NCI-H128 (cell line): Measurements from ENCODE around the gene DPEP1.
"Not testable (repeated sequence)": the region's sequence is repeated elsewhere in the genome, so short reads cannot be mapped to it uniquely, and the experiment has no call there.

ENCODE experiments used
- DNase-seq: peaks from one replicate; lab custom pipeline; 2025; ENCODE audit not compliant: unreplicated experiment; lab: John Stamatoyannopoulos, UW

The DPEP1 gene

DNA sequence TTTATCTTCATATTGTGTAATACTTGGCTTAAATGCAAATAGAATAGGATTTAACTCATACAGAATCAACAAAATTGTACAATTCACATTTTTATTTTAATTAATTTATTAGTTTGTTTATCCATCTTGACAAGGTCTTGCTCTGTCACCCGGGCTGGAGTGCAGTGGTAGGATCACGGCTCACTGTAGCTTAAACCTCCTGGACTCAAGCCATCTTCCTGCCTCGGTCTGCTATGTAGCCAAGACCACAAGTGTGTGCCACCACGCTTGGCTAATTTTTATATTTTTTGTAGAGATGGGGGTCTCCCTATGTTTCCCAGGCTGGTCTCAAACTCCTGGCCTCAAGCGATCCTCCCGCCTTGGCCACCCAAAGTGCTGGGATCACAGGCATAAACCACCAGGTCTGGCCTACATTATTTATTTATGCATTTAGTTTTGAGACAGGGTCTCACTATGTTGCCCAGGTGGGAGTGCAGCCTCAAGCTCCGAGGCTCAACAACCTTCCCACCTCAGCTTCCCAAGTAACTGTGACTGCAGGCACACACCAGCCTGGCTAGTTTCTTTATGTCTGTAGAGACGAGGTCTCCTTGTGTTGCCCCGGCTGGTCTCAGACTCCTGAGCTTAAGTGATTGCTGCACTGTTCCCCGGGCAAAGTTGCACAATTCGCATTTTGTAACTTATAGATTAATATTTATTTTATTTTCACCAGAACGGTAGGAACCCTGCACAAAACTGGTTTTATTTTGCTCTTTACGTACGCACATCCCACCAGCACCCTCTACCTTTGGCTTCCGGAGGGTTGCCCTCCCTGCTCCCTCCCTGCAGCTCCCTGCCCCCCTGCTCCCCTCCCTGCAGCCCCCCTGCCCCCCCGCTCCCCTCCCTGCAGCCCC lies 4.9 kb downstream of the DPEP1 start:
- DNase-seq = no peak

- DNase-seq = no peak
These were observed 6.4 kb downstream of the DPEP1 start for GRCh38 chr16:89619840-89620239.

- no peak for DNase-seq
These were observed 7.0 kb downstream of the DPEP1 start for GRCh38 chr16:89620406-89620841.

- no peak for DNase-seq
These were observed 7.8 kb downstream of the DPEP1 start for GRCh38 chr16:89621136-89621697.

DNA sequence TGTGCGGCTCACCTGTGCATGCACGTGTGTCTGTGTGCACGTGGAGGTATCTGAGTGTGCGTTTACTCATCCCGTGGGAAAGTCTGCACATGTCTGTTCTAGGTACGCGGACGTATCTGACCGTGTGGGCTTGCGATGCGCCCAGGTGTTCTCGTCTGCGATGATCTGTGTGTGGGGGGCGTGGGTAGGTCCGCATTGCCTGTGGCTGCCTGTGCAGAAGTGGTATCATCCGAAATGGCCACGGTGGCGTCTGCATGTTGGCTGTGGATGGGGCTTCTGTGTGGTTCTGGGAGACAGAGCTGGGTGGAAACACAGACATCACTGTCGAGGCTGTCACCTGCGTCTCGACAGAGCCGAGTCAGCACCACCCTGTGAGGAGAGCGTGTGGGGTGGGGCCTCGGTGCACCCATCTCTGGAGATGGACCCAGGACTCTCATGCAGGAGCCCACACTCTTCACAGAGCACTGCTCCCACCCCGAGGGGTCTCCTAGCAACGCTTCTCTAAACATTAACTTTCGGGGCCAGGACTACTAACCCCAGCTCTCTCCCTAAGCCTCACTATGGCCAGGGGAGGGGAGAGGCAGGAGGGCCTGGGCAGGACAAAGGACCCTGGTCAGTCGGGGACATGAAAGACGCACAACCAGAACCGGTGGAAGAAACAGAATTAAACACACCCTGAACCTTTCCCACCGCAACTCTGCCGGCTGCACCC lies 8.4 kb downstream of the DPEP1 start:
- DNase-seq = no peak

DNA sequence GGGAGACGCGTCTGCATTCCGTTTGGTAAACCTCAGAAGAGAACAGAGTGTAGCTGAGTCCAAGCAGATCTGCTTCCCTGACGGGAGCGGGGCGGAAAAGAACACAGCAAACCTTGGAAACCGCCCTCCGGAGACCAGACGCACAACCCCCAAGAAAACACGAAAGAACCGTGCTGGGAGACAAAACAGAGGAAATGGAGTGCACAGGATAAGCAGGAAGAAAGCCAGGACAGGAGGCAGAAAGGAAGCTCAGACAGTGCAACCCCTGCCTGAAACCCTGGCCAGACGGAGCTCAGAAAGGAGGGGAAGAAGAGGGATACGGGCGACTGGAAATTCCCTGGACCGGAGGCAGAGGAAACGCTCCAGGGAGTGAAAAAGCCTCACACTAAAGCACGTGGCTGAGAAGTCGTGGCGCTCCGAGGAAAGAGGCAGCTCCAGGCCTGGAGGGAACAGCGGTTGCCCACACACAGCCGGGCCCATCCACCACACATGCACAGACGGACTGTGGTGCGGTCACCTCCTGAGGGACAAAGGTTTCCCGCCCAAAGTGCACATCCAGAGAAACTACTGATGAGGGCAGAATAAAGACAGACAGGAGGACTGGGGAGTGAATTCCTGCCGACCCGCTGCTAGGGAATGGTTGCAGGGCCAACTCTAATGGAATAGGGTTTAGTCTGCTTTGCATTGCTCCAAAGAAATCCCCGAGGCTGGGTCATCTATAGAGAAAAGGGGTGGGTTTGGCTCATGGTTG lies 10.2 kb downstream of the DPEP1 start:
- DNase-seq = no peak

DNA sequence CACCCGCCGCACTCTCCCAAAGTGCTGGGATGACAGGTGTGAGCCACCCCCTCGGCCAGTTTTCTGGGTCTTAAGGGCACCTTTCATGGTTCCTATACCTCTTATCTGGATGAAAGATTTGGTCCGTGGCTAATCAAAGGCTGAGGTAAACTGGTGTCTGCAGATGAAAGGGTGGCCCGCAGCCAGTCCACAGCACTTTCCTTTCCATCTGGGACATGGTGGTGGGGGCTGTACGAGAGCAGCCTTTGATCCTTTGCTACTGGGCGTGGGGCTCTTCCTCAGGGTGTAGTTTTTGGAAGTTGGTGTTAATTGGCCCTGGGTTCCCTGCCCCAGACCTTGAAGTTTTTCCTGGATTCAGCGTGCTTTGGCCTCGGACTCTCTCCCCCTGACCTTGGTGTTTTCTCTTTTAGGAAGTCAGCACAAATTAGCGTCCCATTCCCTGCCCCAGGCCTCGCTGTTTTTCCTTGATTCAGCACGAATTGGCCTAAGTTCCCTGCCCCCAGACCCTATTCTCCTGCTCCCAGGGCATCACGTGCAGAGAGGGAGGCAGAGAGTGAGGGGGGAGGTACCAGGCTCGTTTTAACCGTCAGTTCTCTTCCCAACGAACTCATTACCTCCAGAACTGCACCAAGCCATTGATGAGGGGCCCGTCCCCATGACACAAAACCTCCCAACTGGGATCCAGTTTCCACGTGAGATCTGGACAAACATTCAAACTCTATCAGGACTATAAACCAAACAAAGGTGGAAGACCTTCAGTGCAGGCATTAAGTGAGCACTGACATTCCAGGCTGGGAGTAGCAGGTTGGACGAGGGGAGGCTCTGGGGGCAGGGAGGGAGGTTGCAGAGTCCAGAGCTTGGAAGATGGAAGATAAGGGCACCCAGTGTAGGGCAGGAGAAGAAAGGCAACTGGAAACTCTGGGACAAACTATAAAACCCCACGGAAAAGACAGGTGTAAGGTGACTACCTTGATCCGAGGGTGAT lies 11.6 kb downstream of the DPEP1 start:
- DNase-seq = no peak

DNA sequence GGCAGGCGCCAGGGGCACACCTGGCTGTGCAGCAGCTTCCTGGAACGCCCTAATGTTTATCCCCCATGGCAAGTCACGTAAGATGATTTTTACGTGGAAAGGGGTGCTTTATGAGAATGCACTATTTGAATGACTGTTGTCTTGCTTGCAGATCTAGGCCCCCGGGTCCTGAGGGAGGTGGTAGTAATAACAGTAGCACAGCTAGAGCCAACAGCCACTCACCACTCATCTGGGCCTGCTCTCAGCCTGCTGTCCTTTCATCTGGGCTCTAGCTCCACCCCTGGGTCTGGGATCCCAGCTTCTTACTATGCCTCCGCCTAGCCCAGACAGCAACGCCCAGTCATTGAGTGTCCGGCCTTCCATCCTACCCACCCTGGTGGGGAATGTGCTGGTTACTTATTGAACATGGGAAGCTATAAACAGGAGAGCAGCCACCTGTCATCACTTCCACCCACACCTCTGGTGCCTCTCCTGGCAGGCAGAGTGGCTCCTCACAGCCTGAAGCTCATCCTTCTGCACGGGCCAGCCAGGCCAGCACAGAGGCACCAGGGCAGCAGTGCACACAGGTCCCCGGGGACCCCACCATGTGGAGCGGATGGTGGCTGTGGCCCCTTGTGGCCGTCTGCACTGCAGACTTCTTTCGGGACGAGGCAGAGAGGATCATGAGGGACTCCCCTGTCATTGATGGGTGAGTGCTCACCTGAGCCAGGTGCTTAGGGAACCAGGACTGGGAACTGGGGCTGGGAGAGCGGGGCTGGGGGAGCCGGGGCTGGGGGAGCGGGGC lies 16.6 kb downstream of the DPEP1 start:
- no peak for DNase-seq

GRCh38 chr16:89633064-89633631 lies 19.7 kb downstream of the DPEP1 start:
- no peak for DNase-seq

GRCh38 chr16:89634463-89635385 lies 21.3 kb downstream of the DPEP1 start:
- not testable (repeated sequence) for DNase-seq

DNA sequence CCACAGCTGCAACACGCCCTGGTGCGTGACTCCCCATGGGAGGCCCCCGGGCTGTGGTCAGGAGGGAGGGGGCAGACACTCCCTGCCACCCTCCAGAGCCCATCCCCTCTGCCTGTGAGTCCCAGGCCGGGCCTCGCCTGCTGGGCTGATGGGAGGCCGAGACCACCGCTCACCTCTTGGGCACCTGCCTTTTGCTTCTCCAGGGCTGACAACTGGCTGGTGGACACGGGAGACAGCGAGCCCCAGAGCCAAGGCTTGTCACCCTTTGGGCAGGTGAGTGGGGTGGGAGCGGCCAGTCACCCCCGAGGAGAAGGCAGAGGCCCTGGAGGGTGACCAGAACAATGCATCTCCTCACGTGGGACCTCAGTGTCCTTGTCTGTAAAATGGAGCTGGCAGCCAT lies 23.2 kb downstream of the DPEP1 start:
- DNase-seq = no peak

DNA sequence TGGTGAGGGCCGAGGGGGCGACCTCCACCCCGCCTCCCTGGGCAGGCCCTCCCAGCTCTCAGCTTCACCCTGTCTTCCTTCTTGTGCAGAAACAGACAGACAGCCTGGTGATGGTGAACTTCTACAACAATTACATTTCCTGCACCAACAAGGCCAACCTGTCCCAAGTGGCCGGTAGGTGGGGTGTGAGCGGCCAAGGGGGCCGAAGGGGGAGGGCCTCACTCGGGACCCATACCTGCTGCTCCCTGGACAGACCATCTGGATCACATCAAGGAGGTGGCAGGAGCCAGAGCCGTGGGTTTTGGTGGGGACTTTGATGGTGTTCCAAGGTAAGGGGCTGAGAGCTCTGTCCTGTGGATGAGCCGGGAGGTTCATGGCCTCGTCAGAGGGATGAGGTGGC lies 23.9 kb downstream of the DPEP1 start:
- DNase-seq = no peak

GRCh38 chr16:89638455-89638854 lies 25.0 kb downstream of the DPEP1 start:
- DNase-seq = no peak

- no peak for DNase-seq
These were observed 25.9 kb downstream of the DPEP1 start for GRCh38 chr16:89639385-89639784.

DNA sequence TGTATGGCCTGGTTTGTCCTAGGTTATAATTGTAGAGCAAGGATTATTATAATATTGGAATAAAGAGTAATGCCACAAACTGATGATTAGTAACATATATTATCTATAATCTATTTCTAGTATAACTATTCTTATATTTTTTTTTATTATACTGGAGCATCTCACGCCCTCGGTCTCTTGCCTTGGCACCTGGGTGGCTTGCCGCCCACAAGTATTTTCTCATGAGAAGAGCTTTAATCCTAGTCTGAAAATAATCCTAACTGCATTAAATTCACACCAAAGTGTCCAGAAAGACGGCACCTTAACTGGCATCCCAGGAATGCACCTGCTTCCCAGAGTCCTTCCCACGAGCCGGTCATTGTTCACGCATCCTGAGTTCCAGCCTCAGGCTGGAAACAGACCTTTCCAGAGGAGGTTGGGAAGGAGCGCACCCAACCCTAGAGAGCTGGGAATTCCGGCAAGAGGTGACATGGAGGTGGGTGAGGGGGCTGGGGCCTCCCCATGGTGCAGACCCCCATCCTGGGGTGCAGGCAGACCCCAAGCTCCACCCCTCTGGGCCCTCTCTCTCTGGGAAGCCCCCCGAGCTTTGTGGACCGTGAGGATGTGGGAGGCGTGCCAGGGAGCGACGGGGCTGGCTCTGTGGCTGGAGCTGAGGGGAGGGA lies 28.1 kb downstream of the DPEP1 start:
- DNase-seq = no peak

- no peak for DNase-seq
These were observed 29.1 kb downstream of the DPEP1 start for GRCh38 chr16:89642574-89642973.

GRCh38 chr16:89643769-89644300 lies 30.4 kb downstream of the DPEP1 start:
- no peak for DNase-seq
